Activated T-cell treated with anti-CD3 and anti-CD28 coated beads, Interleukin-2, amount 50 U/mL, for 4 hours (primary cell): Measurements from ENCODE around the gene GOSR2. TPM values are rescaled to one million over a fixed set of nuclear protein-coding genes. Genes with fewer than 3 reads are reported as not detected.
"Not testable (repeated sequence)": the region's sequence is repeated elsewhere in the genome, so short reads cannot be mapped to it uniquely, and the experiment has no call there.

Experiments used
- ATAC-seq, 2 donors: fragments of 200-7000 bp; cut with Tn5 transposase; one replicate each; pipeline ENCODE4 v1.10.0; 2021
- DNase-seq: peaks from one replicate; pipeline ENCODE4 v3.0.0-alpha.2; 2020
- H3K27me3 Mint-ChIP-seq: one replicate; pipeline ENCODE4 v1.8.0; 2021; ENCODE audit warnings: low read depth, mixed read lengths
- H3K36me3 Mint-ChIP-seq: one replicate; pipeline ENCODE4 v1.8.0; 2022; ENCODE audit warnings: mixed read lengths; ENCODE audit not compliant: insufficient read depth
- H3K4me1 Mint-ChIP-seq: one replicate; pipeline ENCODE4 v1.8.0; 2021; ENCODE audit warnings: low read depth, mixed read lengths
- H3K4me3 Mint-ChIP-seq: one replicate; pipeline ENCODE4 v1.8.0; 2021; ENCODE audit warnings: mild to moderate bottlenecking, moderate library complexity, mixed read lengths
- H3K9me3 Mint-ChIP-seq: one replicate; pipeline ENCODE4 v1.8.0; 2021; ENCODE audit warnings: mixed read lengths
- total RNA-seq, 3 donors: library from RNA; stranded (reverse); gene quantifications; one replicate each; pipeline ENCODE4 v1.2.1, GENCODE V29; 2021

Gene GOSR2
- total RNA-seq, 3 donors from 2014 or later = 66.1 to 69.7 (median 67.0) TPM

- no peak for ATAC-seq
- DNase-seq = no peak
- Mint-ChIP-seq H3K4me3 (no peak overlapping the region), H3K36me3 (peaks cover 10% of the 10 kb centered on the region), H3K9me3 (no peaks in the 10 kb centered on the region), H3K27me3 (no peaks in the 10 kb centered on the region), H3K4me1 (peaks cover 1% of the 10 kb centered on the region)
These were observed 28.1 kb downstream of the GOSR2 start for GRCh38 chr17:46950997-46951621.

GRCh38 chr17:46951706-46952105, 28.7 kb downstream of the GOSR2 start:
- H3K9me3 Mint-ChIP-seq = no peaks in the 10 kb centered on the region
- ATAC-seq (no peak), DNase-seq (no peak)
- no peak overlapping the region for H3K4me3 Mint-ChIP-seq
- peaks cover 1% of the 10 kb centered on the region for H3K4me1 Mint-ChIP-seq
- peaks cover 13% of the 10 kb centered on the region for H3K36me3 Mint-ChIP-seq
- no peaks in the 10 kb centered on the region for H3K27me3 Mint-ChIP-seq

GRCh38 chr17:46952115-46952514, 29.2 kb downstream of the GOSR2 start:
- Mint-ChIP-seq H3K27me3 (no peaks in the 10 kb centered on the region), H3K4me1 (peaks cover 1% of the 10 kb centered on the region), H3K36me3 (peaks cover 13% of the 10 kb centered on the region), H3K4me3 (no peak overlapping the region), H3K9me3 (no peaks in the 10 kb centered on the region)
- ATAC-seq = no peak
- DNase-seq = no peak

GRCh38 chr17:46953191-46953590, 30.2 kb downstream of the GOSR2 start:
- H3K36me3 Mint-ChIP-seq = peaks cover 13% of the 10 kb centered on the region
- not testable (repeated sequence) for H3K27me3 Mint-ChIP-seq, H3K4me1 Mint-ChIP-seq, DNase-seq, ATAC-seq, H3K4me3 Mint-ChIP-seq, H3K9me3 Mint-ChIP-seq

GRCh38 chr17:46958041-46958591, 35.2 kb downstream of the GOSR2 start:
- no peak overlapping the region for H3K4me3 Mint-ChIP-seq
- peaks cover 3% of the 10 kb centered on the region for H3K4me1 Mint-ChIP-seq
- DNase-seq (no peak), ATAC-seq (no peak)
- peaks cover 8% of the 10 kb centered on the region for H3K9me3 Mint-ChIP-seq
- H3K36me3 Mint-ChIP-seq = peaks cover 13% of the 10 kb centered on the region
- H3K27me3 Mint-ChIP-seq = no peaks in the 10 kb centered on the region

- DNase-seq = no peak
- peaks cover 4% of the 10 kb centered on the region for H3K27me3 Mint-ChIP-seq
- no peak overlapping the region for H3K4me3 Mint-ChIP-seq
- peaks cover 13% of the 10 kb centered on the region for H3K36me3 Mint-ChIP-seq
- peaks cover 3% of the 10 kb centered on the region for H3K4me1 Mint-ChIP-seq
- H3K9me3 Mint-ChIP-seq = peaks cover 8% of the 10 kb centered on the region
- ATAC-seq = no peak
These were observed 37.2 kb downstream of the GOSR2 start for GRCh38 chr17:46960152-46960551.

- peaks cover 3% of the 10 kb centered on the region for H3K4me1 Mint-ChIP-seq
- H3K9me3 Mint-ChIP-seq = peaks cover 8% of the 10 kb centered on the region
- DNase-seq = no peak
- H3K36me3 Mint-ChIP-seq = peaks cover 11% of the 10 kb centered on the region
- peaks cover 7% of the 10 kb centered on the region for H3K27me3 Mint-ChIP-seq
- H3K4me3 Mint-ChIP-seq = no peak overlapping the region
- no peak for ATAC-seq
These were observed 39.4 kb downstream of the GOSR2 start for GRCh38 chr17:46962374-46962790.

GRCh38 chr17:46963571-46963970, 40.6 kb downstream of the GOSR2 start:
- Mint-ChIP-seq H3K9me3 (peaks cover 8% of the 10 kb centered on the region), H3K4me3 (no peak overlapping the region), H3K27me3 (peaks cover 9% of the 10 kb centered on the region), H3K4me1 (peaks cover 3% of the 10 kb centered on the region), H3K36me3 (peaks cover 16% of the 10 kb centered on the region)
- no peak for DNase-seq
- ATAC-seq = no peak

- peaks cover 9% of the 10 kb centered on the region for H3K27me3 Mint-ChIP-seq
- DNase-seq (no peak), ATAC-seq (no peak)
- H3K36me3 Mint-ChIP-seq = peaks cover 16% of the 10 kb centered on the region
- H3K9me3 Mint-ChIP-seq = peaks cover 8% of the 10 kb centered on the region
- peaks cover 3% of the 10 kb centered on the region for H3K4me1 Mint-ChIP-seq
- H3K4me3 Mint-ChIP-seq = no peak overlapping the region
These were observed 41.6 kb downstream of the GOSR2 start for GRCh38 chr17:46964315-46965265.

GRCh38 chr17:46968224-46968834, 45.4 kb downstream of the GOSR2 start:
- ATAC-seq = no peak
- no peaks in the 10 kb centered on the region for H3K9me3 Mint-ChIP-seq
- H3K4me1 Mint-ChIP-seq = no peaks in the 10 kb centered on the region
- no peak for DNase-seq
- H3K27me3 Mint-ChIP-seq = peaks cover 9% of the 10 kb centered on the region
- H3K36me3 Mint-ChIP-seq = peaks cover 14% of the 10 kb centered on the region
- no peak overlapping the region for H3K4me3 Mint-ChIP-seq

- Mint-ChIP-seq H3K9me3 (no peaks in the 10 kb centered on the region), H3K4me3 (no peak overlapping the region), H3K4me1 (no peaks in the 10 kb centered on the region), H3K36me3 (peaks cover 15% of the 10 kb centered on the region), H3K27me3 (peaks cover 11% of the 10 kb centered on the region)
- no peak for ATAC-seq
- no peak for DNase-seq
These were observed 45.9 kb downstream of the GOSR2 start for GRCh38 chr17:46968896-46969295.

- Mint-ChIP-seq H3K27me3 (peaks cover 17% of the 10 kb centered on the region), H3K4me3 (no peak overlapping the region), H3K9me3 (no peaks in the 10 kb centered on the region), H3K4me1 (no peaks in the 10 kb centered on the region), H3K36me3 (peaks cover 18% of the 10 kb centered on the region)
- ATAC-seq (no peak), DNase-seq (no peak)
These were observed 48.8 kb downstream of the GOSR2 start for GRCh38 chr17:46971647-46972300.

- ATAC-seq (no peak), DNase-seq (no peak)
- H3K4me1 Mint-ChIP-seq = no peaks in the 10 kb centered on the region
- peaks cover 13% of the 10 kb centered on the region for H3K36me3 Mint-ChIP-seq
- H3K27me3 Mint-ChIP-seq = peaks cover 20% of the 10 kb centered on the region
- H3K9me3 Mint-ChIP-seq = no peaks in the 10 kb centered on the region
- no peak overlapping the region for H3K4me3 Mint-ChIP-seq
These were observed 49.4 kb downstream of the GOSR2 start for GRCh38 chr17:46972346-46972745.

- peaks cover 29% of the 10 kb centered on the region for H3K27me3 Mint-ChIP-seq
- H3K4me1 Mint-ChIP-seq = peaks cover 7% of the 10 kb centered on the region
- H3K9me3 Mint-ChIP-seq = no peaks in the 10 kb centered on the region
- DNase-seq = no peak
- H3K4me3 Mint-ChIP-seq = no peak overlapping the region
- H3K36me3 Mint-ChIP-seq = peaks cover 7% of the 10 kb centered on the region
- ATAC-seq = no peak
These were observed 51.1 kb downstream of the GOSR2 start for GRCh38 chr17:46974086-46974485.
